Measurements from ENCODE around the gene ARL4C.
"Not testable (repeated sequence)": the region's sequence is repeated elsewhere in the genome, so short reads cannot be mapped to it uniquely, and the experiment has no call there.

Gene ARL4C

GRCh38 chr2:234478121-234478858, 18.6 kb downstream of the ARL4C start:
- no peak for DNase-seq (ENCODE audit: low read depth in 2 of 2, low spot score in 1 of 2)

DNA sequence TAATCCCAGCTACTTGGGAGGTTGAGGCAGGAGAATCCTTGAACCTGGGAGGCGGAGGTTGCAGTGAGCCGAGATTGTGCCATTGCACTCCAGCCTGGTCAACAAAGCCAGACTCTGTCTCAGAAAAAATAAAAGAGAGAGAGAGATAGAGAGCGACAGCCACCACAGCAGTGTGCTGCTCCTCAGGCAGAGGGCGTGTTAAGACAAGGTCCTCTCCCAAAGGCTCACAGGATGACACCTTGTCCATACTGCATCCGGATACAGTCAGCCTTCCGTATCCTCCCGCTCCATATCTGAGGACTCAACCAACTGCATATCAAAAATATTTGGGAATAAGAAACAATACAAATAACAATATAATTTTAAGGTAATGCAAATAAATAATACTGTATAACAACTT, 20.1 kb downstream of the ARL4C start:
- no peak for DNase-seq (ENCODE audit: low read depth in 2 of 2, low spot score in 1 of 2)

DNA sequence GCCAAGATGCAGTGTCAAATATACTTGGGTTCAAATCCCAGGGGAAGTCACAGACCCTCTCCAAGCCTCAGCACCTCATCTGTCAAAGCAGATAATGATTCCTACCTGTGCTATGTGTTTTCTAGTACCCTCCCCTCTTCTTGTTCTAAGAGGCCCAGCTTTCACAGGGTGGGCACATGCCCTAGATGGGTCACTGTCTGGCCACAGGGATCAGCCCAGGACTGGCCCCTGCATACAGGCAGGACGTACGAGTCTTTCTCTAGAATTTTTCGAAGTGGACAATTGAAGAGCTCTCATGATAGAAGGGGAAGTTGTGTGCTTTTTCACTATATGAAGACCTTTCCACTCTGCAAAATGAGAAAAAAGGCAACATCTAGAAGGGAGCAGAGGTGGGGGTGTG, 22.2 kb downstream of the ARL4C start:
- no peak for DNase-seq (ENCODE audit: low read depth in 2 of 2, low spot score in 1 of 2)

DNA sequence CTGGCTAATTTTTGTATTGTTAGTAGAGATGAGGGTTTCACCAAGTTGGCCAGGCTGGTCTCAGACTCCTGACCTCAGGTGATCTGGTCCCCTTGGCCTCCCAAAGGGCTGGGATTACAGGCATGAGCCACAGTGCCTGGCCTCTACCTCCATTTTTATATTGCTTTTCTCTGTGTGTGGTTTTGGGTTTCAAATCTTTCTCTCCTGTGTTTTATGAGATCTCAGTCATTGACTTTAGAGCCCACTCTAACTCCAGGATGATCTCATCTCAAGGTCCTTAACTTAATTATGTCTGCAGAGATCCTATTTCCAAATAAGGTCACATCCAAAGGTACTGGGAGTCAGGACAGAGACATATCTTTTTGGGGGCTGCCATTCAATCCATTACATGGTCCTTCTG, 24.7 kb downstream of the ARL4C start:
- no peak for DNase-seq (ENCODE audit: low read depth in 2 of 2, low spot score in 1 of 2)

GRCh38 chr2:234469972-234470371, 26.9 kb downstream of the ARL4C start:
- DNase-seq (ENCODE audit: low read depth in 2 of 2, low spot score in 1 of 2) = no peak

GRCh38 chr2:234469251-234469845, 27.5 kb downstream of the ARL4C start:
- DNase-seq (ENCODE audit: low read depth in 2 of 2, low spot score in 1 of 2) = no peak

DNA sequence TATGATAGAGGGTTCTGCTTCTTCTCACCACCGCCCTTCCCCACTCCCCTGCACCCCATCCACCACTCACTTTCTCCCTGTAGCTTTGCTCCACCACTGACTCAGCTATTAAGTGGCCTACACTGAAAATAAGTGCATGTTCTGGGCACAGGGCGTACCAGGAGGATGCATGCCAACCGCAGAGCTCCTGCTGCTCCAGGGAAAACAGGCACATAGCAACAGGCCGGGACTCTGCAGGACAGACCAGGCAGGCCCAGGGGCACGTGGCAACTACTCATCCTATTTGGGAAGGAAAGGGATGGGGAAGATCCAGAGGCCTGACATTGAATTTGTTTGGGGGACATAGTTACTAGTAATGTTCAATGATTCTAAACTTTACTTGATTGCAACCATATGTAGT, 28.4 kb downstream of the ARL4C start:
- DNase-seq (ENCODE audit: low read depth in 2 of 2, low spot score in 1 of 2) = no peak

DNA sequence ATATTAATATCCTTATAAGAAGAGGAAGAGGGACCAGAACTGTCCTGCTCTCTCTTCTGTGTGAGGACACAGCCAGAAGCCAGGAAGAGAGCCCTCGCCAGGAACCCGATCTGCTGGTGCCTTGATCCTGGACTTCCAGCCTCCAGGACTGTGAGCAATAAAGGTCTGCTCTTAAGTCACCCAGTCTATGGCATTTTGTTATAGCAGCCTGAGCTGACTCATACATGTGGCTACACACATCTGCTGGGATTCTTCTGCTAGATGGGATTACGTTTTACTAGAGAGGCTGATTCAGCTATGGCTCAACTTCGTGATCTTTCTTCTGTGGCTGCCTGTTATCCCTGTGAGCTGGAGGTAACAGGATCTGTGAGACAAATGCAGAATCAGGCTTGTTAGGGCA, 29.6 kb downstream of the ARL4C start:
- no peak for DNase-seq (ENCODE audit: low read depth in 2 of 2, low spot score in 1 of 2)

GRCh38 chr2:234464291-234464645, 32.6 kb downstream of the ARL4C start:
- no peak for DNase-seq (ENCODE audit: low read depth in 2 of 2, low spot score in 1 of 2)

- DNase-seq (ENCODE audit: low read depth in 2 of 2, low spot score in 1 of 2) = peak in 1 of 2 donors; percentile 48
Observed at GRCh38 chr2:234463626-234464290, 33.1 kb downstream of the ARL4C start.

GRCh38 chr2:234462218-234462992, 34.5 kb downstream of the ARL4C start:
- DNase-seq (ENCODE audit: low read depth in 2 of 2, low spot score in 1 of 2) = no peak

DNA sequence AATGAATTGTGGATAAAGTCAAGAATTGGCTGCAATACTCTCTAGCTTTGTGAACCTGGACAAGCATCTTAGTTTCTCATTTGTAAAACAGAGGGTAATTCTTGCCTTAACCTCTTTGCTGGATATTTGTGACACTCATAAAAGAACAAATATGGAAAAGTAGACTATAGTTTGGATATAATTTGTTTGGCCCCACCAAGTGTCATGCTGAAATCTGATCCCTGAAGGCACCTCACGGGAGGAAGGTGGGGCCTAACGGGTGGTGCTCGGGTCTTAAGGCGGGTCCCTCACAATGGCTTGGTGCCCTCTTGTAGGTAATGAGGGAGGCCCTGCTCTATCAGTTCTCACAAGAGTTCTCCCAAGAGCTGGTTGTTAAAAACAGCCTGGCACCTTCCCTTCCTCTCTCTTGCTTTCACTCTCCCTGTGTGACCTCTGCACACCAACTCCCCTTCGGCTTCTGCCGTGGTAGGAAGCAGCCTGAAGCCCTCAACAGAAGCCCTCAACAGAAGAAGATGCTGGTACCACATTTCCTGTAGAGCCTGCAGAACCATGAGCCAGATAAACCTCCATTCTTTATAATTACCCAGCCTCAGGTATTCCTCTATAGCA, 37.4 kb downstream of the ARL4C start:
- no peak for DNase-seq (ENCODE audit: low read depth in 2 of 2, low spot score in 1 of 2)

GRCh38 chr2:234458466-234458865, 38.4 kb downstream of the ARL4C start:
- DNase-seq (ENCODE audit: low read depth in 2 of 2, low spot score in 1 of 2) = no peak

GRCh38 chr2:234457421-234457820, 39.5 kb downstream of the ARL4C start:
- DNase-seq (ENCODE audit: low read depth in 2 of 2, low spot score in 1 of 2) = no peak

- DNase-seq (ENCODE audit: low read depth in 2 of 2, low spot score in 1 of 2) = not testable (repeated sequence)
Observed at GRCh38 chr2:234455246-234455645, 41.6 kb downstream of the ARL4C start.

- no peak for DNase-seq (ENCODE audit: low read depth in 2 of 2, low spot score in 1 of 2)
Observed at GRCh38 chr2:234454433-234454832, 42.4 kb downstream of the ARL4C start.

GRCh38 chr2:234453216-234453615, 43.7 kb downstream of the ARL4C start:
- no peak for DNase-seq (ENCODE audit: low read depth in 2 of 2, low spot score in 1 of 2)

- DNase-seq (ENCODE audit: low read depth in 2 of 2, low spot score in 1 of 2) = no peak
Observed at GRCh38 chr2:234451852-234452625, 44.8 kb downstream of the ARL4C start.

- DNase-seq (ENCODE audit: low read depth in 2 of 2, low spot score in 1 of 2) = no peak
Observed at GRCh38 chr2:234451242-234451641, 45.6 kb downstream of the ARL4C start.

GRCh38 chr2:234450431-234451124, 46.3 kb downstream of the ARL4C start:
- DNase-seq (ENCODE audit: low read depth in 2 of 2, low spot score in 1 of 2) = no peak
